Fibroblast of mammary gland (primary cell): Measurements from ENCODE around the gene VPS13C.

Experiments used
- DNase-seq: peaks from one replicate; pipeline ENCODE4 v3.0.0-alpha.2; 2010; ENCODE audit warnings: low read depth
- H3K4me3 ChIP-seq: 2 replicates; pipeline ENCODE4 v1.5.1; 2011; ENCODE audit warnings: low read depth, mild to moderate bottlenecking, low read length, moderate library complexity; ENCODE audit not compliant: control insufficient read depth
- TF ChIP-seq, protein P1 (sequence below): conservative IDR thresholded peaks from 2 replicates; pipeline ENCODE4 v1.5.1; 2011; ENCODE audit warnings: low read depth, low read length, inconsistent platforms; ENCODE audit not compliant: control insufficient read depth, insufficient read depth

The VPS13C gene

GRCh38 chr15:61820951-61821350, 239.3 kb downstream of the VPS13C start:
- TF ChIP-seq, protein P1, sequence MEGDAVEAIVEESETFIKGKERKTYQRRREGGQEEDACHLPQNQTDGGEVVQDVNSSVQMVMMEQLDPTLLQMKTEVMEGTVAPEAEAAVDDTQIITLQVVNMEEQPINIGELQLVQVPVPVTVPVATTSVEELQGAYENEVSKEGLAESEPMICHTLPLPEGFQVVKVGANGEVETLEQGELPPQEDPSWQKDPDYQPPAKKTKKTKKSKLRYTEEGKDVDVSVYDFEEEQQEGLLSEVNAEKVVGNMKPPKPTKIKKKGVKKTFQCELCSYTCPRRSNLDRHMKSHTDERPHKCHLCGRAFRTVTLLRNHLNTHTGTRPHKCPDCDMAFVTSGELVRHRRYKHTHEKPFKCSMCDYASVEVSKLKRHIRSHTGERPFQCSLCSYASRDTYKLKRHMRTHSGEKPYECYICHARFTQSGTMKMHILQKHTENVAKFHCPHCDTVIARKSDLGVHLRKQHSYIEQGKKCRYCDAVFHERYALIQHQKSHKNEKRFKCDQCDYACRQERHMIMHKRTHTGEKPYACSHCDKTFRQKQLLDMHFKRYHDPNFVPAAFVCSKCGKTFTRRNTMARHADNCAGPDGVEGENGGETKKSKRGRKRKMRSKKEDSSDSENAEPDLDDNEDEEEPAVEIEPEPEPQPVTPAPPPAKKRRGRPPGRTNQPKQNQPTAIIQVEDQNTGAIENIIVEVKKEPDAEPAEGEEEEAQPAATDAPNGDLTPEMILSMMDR = no peak
- no peak overlapping the region for H3K4me3 ChIP-seq
- no peak for DNase-seq

DNA sequence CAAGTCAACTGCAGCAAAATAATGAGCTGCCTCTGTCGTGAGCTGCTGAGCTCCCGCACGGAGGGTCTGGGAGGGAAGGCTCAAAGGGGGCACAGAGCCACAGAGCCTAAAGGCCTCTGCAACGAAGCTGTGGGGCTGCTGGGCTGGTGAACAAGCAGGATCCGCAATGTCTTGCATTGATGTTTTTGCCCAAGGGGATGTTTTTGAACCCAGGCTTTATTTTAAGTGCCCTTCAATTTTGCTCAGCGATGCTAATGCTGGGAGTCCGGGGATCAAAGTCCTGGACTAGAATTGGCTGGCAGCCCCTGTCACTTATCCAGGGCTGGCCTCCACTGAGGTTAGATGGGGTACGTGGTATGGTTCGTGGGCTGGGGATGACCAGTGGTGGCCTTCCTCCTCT, 240.0 kb downstream of the VPS13C start:
- H3K4me3 ChIP-seq = no peak overlapping the region
- TF ChIP-seq, protein P1 = no peak
- no peak for DNase-seq

GRCh38 chr15:61819386-61819785, 240.9 kb downstream of the VPS13C start:
- TF ChIP-seq, protein P1 = no peak
- no peak for DNase-seq
- no peak overlapping the region for H3K4me3 ChIP-seq

- TF ChIP-seq, protein P1 = no peak
- no peak for DNase-seq
- H3K4me3 ChIP-seq = no peak overlapping the region
Measured at GRCh38 chr15:61818801-61819200, 241.4 kb downstream of the VPS13C start.

DNA sequence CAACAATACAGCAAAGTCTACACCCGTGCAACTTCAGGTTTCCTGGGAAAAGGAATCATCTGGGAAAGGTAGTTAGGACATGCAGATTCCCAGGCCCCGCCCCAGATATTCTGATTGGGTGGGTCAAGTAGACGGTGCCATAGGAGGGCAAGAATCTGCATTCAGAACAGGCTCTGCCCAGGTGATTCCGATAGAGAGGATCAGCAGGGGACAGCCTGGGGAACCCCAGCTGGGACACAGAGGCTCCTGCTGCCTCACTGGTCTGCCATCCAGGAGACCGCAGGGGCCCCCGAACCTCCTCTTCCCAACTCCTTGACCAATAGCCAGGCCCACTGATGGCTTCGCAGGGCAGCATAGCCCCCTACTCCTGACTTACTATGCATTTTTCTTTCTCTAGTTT, 243.4 kb downstream of the VPS13C start:
- H3K4me3 ChIP-seq = no peak overlapping the region
- TF ChIP-seq, protein P1 = no peak
- DNase-seq = no peak

DNA sequence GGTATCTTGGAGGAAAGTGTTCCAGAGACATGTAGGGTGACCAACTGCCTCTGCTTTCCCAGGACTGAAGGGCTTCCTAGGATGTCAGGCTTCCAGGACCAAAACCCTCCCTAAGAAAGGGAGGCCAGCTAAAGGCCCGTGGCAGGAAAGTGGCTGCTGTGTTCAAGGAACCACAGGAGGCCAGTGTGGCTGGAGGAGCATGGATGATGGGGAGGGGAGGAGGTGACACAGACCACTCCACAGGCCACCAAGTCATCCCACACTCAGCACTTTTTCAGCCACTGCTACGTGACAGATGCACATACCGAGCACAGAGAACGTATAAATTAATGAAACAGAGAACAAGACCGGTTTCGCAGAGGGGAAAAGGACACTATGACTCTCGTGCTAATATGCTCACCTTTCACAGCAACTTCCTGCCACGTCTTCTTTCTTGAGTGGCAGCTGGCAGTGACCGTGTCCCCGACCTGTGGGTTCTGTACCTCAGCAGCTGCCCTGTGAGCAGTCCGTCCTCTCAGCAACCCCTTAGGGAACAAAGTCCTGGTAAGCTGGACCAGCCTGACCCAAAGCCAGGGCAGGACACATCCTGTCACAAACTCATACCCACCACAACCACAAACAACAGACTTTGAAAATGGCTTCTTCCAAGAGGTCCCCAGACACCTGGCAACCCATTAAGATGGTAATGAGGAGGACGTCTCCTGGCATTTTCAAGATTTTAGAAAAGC, 244.7 kb downstream of the VPS13C start:
- H3K4me3 ChIP-seq = no peak overlapping the region
- TF ChIP-seq, protein P1 = no peak
- no peak for DNase-seq

GRCh38 chr15:61812476-61812875, 247.8 kb downstream of the VPS13C start:
- no peak overlapping the region for H3K4me3 ChIP-seq
- TF ChIP-seq, protein P1 = no peak
- no peak for DNase-seq
